ENCODE results near the gene CTBP1.

Gene CTBP1

GRCh38 chr4:1172228-1172851 lies 76.6 kb downstream of the CTBP1 start, which contains the start of gene SPON2:
TSS of gene SPON2 (minus strand) at chr4:1172583.
- DNase-seq, result no peak

GRCh38 chr4:1171311-1172227 lies 77.4 kb downstream of the CTBP1 start:
- DNase-seq, result peak; percentile 40

DNA sequence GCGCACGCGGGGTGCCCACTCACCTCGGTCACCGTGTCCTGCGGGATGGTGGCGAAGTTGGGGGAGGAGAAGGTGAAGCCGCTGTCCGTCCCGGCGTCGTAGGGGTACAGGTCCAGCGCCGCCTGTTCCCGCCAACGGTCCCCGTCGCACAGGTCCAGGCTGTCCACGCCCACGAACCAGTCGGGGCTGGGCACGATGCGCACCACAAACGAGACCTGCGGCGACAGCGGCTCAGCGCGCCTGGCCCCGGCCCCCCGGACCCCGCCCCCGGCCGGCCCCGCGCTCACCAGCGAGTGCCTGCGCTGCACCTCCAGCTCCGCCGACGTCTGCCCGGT lies 78.0 kb downstream of the CTBP1 start:
- DNase-seq, result no peak

DNA sequence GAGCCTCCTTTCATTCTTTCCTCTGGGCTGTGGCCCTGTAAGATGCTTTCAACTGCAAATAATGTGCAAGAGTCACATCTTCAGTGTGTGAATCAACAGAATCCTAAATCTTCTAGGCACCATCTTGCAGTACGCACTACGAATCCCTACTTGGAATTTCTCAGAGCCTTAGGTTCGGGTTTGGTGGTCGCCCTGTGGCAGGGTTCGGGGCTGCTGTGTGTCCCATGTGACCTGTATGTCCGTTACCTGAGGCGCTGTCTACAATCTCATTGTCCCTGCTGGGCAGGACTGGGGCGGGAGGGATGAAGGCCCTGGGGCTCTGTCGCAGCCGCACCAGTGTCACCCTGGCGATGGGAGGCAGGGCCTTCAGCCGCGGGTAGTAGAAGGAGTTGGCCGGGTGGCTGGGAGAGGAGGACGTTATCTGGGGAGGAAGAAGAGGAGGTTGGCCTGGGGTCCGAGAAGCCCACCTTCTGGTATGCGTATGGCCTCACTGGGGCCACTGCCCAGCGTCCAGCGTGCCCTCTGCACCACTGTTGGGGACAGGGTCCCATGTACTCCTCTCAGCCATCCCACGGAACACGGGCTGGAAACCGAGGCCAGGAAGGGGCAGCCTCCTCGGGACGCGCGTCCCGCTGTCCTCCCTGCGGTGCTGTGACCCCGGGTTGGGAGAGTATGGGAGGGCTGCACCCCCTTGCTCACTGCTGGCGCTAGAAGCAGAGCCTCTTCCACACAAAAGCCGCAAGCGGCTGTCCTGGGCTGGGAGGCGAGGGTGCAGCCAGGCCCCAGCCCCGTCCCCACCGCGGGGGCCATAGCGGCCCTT lies 78.6 kb downstream of the CTBP1 start:
- DNase-seq, result no peak

DNA sequence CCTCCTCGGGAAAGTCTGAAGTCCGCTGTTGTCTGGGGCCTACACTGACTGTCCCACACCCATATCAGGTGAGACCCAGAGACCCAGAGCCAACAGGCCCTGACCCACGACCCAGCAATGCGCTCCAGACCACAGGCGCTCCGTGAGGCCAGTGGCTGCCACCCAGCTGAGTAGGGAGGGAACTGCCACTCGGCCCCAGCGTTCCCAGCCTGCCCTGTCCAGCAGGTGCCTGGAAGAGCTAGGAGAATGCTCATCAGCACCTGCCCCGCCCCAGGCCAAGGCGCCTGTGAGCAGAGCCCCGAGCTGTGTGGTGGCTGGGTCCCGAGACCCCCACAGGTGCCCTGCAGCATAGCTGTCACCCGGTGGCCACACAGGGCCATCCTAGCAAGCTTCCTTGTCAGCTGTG lies 79.2 kb downstream of the CTBP1 start:
- no peak for DNase-seq

- no peak for DNase-seq
Observed at GRCh38 chr4:1169171-1169671, 79.7 kb downstream of the CTBP1 start.

- no peak for DNase-seq
Observed at GRCh38 chr4:1168191-1169101, 80.5 kb downstream of the CTBP1 start.

DNA sequence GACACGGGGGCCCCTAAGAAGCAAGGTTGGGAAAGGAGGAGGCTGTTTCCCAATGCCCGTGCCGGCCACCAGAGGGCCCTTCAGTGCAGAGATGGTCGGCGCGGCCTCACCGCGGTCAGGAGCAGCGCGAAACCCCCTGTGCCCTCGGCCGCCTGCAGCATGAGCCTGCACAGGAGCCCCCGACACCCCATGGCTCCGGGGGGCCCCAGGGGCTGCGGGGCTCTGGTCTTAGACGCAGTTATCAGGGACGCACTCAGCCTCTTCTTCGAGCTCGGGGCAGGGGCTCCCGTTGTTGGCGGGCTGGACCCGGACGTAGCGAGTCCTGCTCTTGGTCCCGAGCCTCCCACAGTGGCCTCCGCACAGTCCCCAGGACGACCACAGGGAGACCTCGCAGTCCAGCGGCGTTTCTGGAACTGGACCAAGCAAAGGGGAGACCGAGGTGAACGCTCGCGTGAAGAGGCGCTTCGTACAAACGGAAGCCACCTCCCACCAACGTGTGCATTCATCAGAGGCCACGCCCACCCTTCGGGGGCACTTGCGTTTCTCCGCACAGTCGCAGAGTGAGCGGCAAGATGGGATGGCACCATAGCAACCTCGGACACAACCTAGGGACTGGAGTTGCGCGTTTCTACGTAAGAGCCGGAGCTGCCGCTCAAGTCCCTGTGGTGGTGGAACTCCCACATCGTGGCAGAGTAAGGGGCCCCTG lies 81.5 kb downstream of the CTBP1 start:
- peak; percentile 82 for DNase-seq

- no peak for DNase-seq
Observed at GRCh38 chr4:1166509-1167243, 82.3 kb downstream of the CTBP1 start.

DNA sequence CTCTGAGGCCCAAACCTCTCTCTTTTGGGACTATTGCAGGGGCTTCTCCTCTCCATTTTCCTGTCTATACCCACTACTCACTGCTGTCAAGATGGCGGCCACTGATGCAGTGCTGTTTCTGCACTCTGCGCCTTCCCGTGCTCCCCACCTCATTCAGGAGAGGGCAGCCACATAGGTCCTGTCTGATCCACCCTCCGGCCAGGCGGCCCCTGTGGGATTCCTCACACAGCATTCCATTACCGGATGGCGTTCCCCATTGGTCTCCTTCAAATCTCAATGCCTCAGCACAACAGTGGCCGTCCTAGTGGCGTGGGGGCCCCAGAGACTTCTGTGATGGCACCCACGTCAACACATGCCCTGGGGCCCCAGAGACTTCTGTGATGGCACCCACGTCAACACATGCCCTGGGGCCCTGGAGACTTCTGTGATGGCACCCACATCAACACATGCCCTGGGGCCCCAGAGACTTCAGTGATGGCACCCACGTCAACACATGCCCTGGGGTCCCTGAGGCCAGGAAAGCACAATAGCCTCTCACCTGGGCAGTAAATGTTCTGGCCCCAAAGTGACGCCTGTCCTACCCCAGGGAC lies 83.9 kb downstream of the CTBP1 start:
- DNase-seq, result no peak

GRCh38 chr4:1164444-1164843 lies 84.5 kb downstream of the CTBP1 start:
- DNase-seq, result no peak

DNA sequence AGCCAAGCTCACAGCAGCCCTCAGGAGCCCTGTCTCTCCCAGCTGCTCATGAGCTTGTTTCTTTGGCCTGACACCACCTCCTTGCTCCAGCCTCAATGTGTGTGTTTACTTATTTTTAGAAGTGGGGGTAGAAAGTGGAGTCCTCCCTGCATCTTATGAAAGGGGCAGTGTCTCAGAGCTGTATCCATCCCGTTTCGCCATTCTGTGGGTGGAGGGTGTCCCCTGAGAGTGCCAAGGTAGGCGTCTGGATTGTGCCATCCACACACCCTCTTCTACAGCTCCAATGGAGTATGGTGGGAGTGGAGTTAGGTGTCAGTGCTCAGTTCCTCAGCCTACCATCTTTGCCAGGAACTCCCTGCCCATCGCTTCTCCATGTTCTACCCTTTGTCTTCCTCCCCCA lies 84.9 kb downstream of the CTBP1 start:
- no peak for DNase-seq

Data from effector CD8-positive, alpha-beta T cell (primary cell).